Subcutaneous adipose tissue (tissue), 4 donors: ENCODE results near the gene KPNB1. TPM values are rescaled to one million over a fixed set of nuclear protein-coding genes. Genes with fewer than 3 reads are reported as not detected.

Source experiments
- total RNA-seq, 4 donors: library from RNA; depleted of rRNA; stranded (reverse); fragments of >200 nt; gene quantifications; one replicate each; pipeline ENCODE4 v1.1.0, GENCODE V29; 2016
- TF ChIP-seq, protein P1 (sequence below): fragments of 450-650 bp; IDR thresholded peaks from one replicate; pipeline ENCODE4 v1.5.1; 2016; ENCODE audit warnings: low read depth, mild to moderate bottlenecking, control low read depth, antibody characterized with exemption, moderate library complexity

The KPNB1 gene
- total RNA-seq, 4 donors from 2014 or later: 200 to 235 (median 215) TPM

DNA sequence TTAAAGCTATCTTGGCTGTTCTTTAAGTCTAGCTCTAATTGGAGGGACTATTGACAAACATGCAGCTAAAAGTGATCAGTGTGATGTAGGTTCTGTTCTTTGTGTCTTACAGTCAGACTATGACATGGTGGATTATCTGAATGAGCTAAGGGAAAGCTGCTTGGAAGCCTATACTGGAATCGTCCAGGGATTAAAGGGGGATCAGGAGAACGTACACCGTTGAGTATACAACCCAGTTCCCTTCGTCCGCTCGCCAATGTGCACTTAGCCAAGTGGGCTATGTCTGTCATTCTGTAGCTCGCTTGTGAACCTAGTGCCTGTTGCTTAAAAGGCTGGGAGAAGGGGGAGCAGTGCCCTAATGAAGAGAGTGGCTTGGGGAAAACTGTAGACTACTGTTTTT lies 28.5 kb downstream of the KPNB1 start:
- TF ChIP-seq, protein P1, sequence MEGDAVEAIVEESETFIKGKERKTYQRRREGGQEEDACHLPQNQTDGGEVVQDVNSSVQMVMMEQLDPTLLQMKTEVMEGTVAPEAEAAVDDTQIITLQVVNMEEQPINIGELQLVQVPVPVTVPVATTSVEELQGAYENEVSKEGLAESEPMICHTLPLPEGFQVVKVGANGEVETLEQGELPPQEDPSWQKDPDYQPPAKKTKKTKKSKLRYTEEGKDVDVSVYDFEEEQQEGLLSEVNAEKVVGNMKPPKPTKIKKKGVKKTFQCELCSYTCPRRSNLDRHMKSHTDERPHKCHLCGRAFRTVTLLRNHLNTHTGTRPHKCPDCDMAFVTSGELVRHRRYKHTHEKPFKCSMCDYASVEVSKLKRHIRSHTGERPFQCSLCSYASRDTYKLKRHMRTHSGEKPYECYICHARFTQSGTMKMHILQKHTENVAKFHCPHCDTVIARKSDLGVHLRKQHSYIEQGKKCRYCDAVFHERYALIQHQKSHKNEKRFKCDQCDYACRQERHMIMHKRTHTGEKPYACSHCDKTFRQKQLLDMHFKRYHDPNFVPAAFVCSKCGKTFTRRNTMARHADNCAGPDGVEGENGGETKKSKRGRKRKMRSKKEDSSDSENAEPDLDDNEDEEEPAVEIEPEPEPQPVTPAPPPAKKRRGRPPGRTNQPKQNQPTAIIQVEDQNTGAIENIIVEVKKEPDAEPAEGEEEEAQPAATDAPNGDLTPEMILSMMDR: no peak

- TF ChIP-seq, protein P1: no peak
Measured at GRCh38 chr17:47682138-47682537, 32.4 kb downstream of the KPNB1 start.

DNA sequence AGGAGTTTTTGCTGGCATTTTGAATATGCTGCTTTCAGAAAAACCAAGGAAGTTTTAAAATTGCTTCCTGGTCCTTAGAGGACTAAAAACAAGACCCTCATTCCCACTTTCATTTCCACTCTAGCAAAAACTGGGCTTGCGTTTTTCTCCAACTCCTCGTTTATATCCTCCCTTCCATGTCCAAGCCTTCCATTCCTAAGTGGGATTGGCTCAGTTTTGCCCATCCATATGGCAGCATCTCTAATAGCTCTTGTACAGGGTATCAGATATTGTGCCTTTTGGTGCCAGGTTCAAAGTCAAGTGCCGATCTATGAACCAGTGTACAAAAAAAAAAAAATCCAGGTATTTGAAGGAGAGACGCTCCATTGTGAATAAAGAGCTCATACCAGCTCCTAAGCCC lies 34.3 kb downstream of the KPNB1 start:
- TF ChIP-seq, protein P1: no peak

DNA sequence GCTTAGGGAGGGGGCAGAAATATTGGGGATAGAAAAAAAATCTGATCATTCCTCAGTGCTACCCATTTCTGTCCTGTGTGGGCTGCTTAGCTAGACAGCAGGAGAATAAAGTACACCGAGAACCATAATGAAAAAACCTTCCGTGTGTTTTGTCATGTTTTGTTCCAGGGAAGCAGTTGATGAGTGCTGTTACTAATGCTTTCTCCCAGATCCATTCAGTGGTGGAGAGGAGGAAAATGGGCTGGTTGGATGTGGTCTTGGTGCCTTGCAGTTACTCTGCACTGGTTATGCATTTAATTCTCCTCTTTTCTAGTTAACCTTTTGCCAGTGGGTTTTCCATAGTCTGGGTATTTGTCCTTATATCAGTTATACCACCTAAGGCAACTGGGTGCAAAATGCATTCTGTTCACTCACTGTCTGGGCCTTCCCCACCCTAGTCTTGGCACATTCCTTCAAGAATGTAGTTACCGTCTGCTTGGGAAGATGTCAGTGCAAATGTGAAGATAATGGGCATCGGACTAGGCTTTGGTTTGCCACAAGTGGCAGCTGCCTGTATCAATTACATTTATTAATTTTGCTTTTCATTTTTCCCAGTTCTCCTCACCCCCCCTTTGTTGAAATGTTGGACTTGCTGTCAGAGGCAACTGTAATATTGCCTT lies 34.9 kb downstream of the KPNB1 start:
- TF ChIP-seq, protein P1: no peak

DNA sequence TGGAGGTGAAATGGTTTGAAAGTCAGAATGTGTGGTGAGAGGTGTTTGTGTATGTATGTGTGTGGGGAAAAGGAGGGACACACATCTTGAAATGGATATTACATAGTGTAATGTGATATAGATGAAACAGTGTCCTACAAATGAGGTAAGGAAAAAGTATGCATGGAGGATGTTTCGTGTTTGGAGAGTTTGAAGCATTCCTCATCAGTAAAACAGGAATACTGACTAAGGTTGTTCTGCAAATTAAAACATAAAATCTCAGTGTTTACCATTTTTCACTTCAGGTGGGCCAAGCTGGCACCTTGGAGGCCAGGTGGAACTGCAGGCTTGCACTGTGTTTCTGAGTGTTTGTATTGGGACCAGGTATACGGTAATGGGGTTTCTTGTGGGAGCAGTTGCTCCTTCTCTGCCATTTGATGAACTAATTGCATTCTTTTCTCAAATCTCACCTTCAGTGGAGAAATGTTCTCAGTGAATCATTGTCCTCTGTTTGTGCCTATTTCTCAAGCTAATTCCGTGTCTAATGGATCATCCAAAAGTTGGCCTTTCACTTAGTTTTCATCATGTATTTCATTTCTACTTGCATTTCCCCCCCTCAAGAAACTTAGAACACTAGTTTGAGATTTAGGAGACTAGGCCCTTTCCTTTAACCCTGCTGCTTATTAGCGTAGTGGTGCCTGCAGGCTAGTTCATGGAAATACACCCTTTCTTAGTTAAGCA lies 36.0 kb downstream of the KPNB1 start:
- TF ChIP-seq, protein P1: no peak

GRCh38 chr17:47686276-47686635 lies 36.5 kb downstream of the KPNB1 start:
- TF ChIP-seq, protein P1: no peak

DNA sequence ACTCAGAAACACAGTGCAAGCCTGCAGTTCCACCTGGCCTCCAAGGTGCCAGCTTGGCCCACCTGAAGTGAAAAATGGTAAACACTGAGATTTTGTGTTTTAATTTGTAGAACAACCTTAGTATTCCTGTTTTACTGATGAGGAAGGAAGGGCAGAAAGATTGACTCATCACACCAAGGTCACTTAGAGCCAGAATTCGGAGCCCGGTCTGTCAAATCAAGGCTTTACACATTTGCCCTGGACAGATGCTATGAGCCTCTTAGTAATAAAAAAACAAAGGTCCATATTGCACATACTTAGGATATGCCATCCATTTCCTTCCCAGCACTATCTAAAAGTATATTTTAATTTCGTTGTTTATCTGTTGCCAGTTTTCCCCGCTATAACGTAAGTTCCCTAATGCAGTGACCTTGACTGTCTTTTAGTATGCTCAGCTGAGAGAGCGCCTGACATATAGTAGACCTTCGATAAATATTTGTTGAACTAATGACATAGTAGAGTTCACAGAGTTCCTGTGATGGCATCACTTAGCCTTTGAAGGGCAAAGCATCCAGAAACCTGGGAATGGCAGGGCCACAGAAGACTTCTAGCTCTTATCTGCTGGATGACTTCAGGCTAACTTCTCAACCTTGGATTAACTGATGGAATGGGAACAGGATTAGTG lies 37.1 kb downstream of the KPNB1 start:
- TF ChIP-seq, protein P1: no peak
